Embryonic facial prominence (tissue), 1 donor: ENCODE results near the gene CHST7.

ENCODE experiments used
- DNase-seq: peaks from one replicate; pipeline ENCODE4 v3.0.0-alpha.2; 2016; ENCODE audit errors: extremely low spot score

CHST7 gene

DNA sequence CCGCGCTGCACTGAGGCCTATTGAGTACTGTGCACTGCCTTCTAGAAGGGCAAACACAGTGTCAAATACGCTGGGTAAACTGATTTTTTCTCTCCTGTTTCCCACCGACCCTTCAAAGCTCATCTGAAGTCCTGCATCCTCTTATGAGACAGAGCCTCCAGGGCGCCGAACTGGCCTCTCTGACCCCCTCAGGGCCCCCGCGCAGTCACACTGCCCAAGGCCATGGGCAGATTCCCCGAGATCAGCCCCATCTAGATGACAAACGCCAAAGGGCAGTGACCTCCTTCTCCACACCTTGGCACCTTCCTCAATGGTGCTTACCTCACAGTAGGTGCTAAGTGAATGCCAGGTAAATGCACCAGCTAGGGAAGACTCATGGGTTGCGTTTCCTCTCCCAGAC lies 34.4 kb downstream of the CHST7 start:
- DNase-seq: no peak

DNA sequence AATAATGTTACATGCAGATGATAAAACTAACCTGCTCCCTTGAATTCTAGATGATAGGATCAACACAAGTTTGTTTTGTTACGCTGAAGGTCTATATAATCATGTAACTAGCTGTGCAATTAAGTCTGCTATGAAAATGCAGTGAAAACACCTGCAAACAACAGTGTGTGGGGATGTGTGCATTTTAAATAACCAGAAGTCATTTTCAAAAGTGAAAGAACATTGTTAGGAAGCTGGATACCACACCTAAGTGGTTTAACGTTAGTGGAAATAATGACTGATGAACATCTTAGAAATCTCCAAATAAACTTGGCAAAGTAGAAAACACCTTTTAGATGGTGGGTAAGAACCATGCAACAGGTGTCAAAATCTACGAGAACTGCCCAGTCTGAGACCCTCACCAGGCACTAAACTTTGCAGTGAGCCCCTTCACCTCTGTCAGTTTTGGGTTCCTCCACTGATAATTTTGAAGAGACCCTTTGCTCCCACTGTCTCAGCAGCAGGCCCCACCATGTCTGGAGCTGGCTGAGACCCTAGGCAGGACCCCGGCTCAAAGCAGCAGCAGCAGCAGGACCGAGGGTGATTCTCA lies 36.6 kb downstream of the CHST7 start:
- DNase-seq: no peak

DNA sequence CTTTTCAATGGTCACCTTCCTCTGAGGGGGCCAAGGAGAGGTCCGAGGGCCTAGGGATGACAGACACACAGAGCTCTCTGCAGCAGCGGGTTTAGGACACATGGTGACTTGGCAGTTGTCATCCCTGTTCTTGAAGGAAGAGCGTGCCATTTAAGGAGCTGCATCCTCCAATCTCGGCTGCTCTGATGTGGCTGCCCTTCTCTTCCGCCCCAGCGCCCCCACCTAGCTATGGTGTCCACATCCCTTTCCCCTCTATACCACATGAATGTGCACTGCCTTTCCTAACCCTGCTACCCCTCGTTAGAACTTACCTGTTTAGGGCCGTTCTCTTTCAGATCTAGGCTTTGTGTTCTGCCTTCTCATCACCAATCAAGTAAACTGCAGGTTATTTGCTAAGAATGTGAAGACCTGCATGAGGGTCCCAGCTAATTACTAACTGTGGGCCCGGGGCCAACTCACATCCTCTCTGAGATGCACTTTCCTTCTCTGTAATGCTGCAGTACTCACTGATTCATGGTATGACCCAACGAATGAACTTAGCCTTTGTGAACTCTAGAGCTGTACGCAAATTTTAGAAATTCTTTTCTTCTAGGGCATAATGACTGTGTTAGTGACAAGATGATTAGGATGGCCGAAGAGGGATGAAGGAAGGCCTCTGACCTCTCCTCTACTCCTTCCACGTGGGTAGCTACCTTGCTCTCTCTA lies 38.2 kb downstream of the CHST7 start:
- DNase-seq: no peak

DNA sequence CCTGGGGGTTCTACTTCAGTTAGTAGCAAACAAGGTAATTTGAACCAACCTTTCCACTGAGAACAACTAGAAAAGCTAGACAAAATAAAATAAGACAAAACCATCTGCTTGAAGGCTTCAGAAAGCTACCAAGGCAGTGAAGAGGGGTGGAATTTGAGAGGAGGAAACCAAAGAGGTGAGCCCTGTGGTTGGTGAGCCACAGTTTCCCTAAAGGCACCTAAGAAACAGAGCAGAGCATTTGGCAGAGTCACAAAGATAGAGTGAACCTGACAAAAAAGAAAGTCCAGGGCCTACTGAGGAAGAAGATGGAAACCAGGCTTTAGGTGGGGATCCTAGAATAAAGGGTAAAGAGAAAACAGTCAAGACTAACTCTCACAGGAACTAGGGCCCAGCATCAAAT lies 44.3 kb downstream of the CHST7 start:
- no peak for DNase-seq

DNA sequence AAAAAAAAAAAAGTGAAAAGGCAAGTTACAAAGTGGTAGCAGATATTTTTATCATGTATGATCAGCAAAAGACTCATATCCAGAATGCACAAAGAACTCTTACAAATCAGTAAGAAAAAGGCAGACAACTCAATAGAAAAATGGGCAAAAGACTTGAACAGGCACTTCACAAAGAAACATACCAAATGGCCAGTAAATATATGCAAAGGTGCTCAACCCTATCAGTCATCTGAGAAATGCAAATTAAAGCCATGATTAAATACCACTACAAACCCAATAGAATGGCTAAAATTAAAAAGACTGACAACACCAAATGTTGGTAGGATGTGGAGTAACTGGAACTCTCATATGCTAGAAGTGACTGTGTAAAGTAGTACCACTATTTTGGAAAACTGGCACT lies 45.4 kb downstream of the CHST7 start:
- DNase-seq: no peak

DNA sequence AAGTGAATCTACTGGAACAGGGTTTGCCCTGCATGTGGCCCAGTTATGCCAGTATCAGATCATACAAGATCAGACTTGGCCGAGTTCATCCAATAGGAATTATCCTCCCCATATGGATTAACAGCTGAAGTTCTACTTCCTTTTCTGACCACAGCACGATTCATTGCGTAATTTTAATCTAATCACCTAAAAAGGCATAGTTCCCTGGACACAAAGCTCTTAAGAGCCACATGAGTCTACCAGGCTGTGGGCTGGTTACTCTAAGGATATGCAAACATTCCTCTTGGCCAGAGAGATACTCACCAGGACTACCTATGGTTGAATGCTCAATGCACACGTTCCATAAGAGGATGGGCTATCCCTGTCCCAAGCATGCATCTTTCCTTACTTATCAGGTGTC lies 46.9 kb downstream of the CHST7 start:
- no peak for DNase-seq

DNA sequence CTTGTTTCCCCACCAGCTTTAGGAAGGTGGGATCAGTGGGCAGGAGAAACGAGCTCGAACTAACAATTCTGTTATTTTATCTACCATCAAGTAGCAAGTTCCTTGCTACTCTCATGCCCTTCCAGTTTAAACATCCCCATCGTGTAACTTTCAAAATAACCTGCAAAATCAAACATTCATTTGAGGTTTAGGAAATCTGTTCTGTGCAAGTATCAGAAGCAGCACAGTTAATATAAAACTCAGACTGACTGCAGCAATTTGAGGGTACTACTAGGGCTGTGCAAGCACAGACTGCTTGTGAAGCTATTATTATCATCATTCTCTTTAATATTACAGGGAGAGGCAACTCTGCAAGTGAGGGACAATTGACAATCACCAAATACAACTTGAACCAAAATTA lies 48.0 kb downstream of the CHST7 start:
- no peak for DNase-seq

DNA sequence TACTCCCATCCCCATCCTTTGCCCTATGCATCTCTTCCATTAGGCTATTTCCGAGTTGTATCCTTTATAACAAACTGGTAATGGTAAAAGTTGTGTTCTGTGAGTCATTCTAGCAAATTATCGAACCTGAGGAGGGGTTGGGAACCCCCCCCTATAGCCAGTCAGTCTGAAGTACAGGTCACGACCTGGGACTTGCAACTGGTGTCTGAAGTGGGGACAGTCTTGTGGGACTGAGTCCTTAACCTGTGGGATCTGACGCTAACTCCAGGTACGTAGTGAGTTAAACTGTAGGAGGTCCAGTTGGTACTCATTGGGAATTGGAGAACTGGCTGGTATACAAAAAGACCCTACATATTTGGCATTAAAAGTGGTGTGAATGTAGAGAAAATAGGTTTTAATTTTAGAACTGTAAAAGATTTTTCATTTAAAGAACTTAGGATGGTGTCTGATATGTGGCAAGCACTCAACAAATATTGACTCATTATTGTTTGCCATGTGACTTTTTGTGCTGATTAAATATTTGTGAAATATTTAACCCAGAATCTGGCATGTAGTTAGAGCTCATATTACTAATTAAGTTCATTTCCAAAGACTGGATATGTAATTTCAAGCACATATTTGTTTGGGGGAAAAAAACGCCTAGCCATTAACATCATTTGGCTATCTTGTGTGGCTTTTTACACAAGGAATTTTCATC lies 50.7 kb downstream of the CHST7 start:
- no peak for DNase-seq

DNA sequence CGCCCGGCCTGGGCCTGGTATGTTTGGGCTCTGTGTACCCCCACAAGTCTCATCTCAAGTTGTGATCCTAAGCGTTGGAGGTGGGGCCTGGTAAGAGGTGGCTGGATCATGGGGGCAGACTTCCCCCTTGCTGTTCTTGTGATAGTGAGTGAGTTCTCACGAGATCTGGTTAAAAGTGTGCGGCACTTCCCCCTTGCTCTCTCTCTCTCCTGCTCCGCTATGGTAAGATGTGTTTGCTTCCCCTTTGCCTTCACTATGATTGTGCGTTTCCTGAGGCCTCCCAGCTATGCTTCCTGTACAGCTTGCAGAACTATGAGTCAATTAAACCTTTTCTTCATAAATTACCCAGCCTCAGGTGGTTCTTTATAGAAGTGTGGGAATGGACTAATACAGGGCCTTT lies 53.0 kb downstream of the CHST7 start:
- no peak for DNase-seq

DNA sequence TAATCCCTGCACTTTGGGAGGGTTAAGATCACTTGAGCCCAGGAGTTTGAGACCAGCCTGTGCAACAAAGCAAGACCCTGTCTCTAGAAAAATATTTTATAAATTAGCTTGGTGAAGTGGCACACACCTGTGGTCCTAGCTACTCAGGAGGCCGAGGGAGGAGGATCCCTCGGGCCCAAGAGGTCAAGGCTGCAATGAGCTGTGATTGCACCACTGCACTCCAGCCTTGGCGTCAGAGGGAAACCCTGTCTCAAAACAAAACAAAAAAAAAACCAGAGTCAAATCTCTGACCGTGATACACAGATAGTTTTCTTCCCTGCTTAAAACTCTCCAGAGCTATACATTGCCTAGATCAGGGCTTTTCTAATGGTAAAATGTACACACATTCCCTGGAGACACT lies 53.5 kb downstream of the CHST7 start:
- no peak for DNase-seq

DNA sequence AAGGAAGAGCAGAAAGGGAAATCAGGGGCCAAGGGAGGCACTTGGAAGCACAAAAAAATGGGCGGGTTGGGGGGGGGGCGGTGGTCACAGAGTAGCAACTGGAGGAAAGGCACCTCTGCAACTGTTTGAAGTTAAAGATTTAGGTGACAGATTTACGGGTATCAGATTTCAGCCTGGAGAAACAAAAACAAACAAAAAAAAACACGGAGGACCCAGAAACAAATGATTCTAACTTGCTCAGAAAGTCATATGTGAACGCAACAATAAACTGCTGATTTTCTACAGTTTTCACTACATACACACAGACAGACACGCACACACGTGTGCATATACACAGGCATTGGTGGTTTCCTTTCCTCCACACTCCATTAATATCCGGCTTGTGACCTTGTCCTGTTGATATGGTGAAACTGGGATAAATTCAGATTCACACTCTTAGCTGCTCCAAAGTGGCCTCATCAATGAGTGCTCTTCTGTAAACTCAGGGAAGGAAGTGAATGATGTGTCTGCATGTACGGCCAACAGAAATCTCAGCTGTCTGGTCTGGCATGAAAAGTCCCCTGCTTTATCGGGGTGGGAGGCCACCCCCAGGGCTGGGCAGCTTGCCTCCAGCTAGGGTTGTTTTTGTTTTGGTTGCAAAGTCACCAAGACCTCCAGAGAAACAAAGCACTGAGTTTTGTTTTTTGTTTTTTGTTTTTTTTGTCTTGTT lies 54.3 kb downstream of the CHST7 start:
- no peak for DNase-seq

DNA sequence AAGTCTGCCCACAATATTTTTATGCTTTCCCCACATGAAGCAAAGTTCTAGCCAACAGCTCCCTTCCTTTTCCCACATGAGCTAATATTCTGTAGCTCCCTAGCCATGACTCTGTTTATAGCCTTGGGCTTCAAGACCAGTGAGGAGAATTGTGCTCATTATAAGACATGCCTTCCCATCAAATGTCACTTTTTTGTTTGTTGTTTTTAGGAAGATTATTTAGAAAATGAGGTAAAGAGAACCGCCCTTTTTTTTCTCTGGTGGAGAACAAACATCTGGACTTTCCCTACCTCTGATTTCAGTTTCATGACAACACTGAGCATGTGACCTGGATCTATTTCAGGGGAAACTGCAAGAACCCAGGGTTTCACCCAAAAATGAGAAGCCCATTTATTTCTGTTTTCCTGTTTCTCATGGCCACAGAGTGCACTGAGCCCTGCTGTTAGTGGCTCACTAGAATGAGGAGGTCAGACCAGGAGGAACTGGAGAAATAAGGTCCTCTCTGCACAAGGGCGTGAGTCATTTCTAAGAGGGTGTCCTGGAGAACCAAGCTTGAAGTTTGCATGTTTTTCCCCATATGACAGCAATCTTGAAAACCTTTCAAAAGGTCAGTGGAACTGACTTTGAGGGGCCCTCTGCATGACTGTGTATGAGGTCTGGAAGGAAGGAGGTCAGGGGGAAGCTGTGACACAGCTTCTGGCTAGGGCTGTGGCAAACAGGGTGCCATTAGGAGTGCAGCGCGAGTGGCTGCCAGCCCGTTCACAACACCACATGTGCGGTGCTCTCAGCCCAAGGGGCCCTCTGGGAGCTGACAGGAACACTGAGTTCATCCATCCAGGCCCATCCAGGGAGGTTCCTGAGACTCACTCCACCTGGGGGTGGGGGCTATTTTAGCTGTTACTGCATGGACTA lies 55.2 kb downstream of the CHST7 start:
- DNase-seq: no peak

DNA sequence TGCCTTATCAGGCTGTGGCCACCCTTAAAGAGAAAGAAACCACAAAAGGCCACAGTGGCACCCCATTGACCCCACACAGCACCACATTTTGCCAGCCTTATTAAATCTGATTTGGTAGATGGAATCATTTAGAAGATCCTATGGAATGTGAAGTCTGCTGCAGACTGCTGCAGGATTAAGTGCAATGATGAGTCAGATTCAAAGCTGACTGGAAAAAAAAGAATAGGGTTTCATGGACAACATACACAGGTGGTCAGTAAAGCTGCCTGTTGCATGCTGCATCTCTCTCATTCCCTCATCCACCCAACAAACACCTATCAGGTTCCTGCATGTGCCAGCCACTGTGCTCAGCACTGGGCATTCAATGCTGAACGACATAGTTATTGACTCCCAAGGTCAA lies 56.6 kb downstream of the CHST7 start:
- no peak for DNase-seq

DNA sequence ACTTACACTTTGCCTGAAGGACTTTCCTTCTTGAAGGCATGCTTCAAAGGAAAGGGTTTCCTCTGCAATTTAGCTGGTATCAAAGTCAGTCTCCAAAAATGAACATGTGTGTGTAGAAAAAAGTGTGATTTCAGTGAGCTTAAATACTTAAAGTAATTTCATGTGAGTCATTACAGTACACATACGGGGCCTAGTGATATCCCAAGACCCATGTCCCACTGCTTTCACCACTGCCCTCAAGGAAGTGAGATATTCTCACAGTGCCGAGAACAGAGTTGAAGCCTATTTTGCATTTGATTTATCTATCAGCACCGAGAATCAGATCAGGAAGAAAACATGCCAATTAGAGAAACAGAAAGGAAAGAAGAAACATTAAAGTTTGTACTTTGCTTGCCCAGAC lies 61.0 kb downstream of the CHST7 start:
- DNase-seq: no peak

DNA sequence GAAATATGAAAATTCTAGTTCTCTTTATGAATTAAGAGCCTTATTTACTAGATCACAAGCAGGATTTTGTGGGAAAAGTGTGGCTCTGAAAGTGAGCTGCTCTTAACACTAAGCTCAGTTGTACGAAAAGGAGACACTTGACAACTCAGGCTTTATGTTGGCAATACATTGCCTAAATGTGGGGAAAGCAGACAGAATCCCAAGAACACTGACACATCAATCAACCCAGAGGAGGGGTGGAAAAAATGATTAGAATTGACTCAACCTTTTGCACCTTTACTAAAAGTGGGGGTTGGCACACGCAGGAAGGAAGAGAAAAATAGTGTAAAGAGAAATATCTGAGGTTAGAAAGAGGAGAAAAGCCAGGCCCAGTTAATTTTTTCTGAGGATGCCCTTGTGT lies 61.6 kb downstream of the CHST7 start:
- DNase-seq: no peak

DNA sequence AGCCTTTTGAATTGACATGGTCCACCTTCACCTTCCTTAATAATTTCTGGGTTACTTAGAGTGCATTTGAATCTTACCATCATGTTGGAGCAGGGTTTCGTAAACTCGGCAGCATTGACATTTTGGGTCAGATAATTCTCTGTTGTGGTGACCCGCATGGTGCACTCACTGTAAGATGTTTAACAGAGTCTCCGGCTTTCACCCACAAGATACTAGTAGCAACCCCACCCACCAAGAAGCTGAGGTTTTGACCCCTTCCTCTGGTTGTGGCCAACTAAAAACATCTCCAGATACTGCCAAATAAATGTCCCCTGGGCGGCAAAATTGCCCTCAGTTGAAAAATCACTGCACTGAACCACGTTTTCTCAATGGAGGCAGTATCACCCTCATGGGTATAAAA lies 62.7 kb downstream of the CHST7 start:
- no peak for DNase-seq

DNA sequence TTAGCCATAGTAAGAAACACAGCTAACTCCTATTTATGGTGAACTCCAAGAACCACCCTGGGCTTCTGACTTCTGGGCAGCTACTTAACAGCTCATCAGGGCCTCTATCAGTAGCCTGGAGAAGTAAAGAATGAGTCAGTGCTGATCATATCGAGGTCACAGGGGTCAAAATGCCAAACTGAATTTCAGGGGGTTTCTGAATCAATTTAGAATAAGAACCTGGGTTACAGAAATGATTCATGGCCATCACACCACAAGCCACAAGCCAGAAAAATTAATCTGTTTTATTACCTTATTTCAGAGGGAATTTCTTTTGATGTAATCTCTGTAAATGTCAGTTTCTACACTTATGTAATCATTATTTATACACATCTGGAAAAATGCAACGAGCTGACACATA lies 64.4 kb downstream of the CHST7 start:
- DNase-seq: no peak

DNA sequence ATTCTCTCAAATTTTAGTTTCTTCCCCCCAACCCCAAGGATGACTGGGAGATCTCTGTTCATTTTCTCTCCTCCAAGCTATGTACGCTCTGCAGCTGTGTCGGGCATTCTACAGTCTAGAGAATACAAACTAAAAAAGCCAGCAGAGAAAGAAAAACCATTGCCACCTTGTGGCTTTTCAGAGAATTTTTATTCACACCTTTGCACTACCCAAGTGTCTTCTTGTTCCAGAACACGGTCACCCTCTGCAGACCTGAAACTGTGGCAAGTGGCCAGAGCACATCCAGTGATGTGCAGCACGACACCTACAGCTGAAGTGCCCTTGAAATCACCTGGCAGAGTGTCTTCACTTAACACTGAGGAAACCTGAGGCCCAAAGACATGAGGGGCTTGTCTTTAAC lies 68.6 kb downstream of the CHST7 start:
- no peak for DNase-seq

DNA sequence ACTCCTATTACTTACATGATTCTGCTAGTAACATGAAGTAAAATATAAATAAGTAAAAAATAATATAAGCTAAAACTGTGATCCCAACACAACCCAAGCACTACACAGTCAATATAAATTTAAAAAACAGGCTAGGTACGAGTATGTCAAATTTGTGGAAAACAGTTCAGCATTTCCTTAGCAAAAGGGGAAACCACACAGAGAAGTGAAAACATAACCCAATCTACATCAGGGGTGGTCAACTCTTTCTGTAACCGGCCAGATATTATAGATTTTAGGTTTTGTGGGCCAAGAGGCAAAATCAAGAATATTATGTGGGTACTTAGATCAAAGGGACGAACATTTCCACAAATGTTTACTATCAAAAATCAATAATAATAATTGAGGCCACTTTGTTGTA lies 70.1 kb downstream of the CHST7 start:
- DNase-seq: no peak

DNA sequence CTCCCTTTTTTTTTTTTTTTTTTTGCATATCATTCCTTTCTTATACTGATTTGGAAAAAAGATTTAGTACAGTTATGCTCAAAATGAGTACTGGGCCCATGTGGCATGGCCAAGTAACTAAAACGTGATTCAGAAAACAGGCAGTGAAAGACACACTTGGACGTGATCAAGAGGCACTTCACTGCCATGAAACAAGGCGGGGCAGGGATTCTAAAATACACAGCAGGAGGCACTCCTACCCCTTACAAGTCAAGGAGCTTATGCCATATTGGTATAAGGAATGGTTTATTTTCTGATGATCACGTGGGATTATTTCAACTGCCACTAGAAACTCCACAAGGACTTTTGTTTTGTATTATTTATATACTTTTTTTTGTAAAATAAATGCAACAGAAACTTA lies 72.0 kb downstream of the CHST7 start:
- no peak for DNase-seq

DNA sequence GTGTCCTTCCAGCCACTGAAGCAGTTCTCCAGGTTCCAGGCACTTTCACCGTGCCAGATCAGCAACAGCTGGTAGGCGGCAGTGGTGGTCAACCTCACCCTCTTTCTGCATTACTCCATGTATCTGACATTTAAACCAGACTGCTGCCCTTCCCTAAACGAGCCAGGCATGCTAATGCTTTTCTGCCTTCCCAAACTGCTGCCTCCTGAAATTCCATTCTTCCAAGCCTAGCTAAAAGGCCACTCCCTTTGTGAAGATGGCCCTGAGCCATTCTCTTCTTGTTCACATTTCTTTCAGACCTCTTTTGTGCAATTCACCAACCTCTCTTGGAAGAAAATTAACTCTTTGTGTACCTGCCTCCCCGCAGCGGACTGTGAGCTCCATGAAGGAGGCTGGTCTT lies 73.7 kb downstream of the CHST7 start:
- no peak for DNase-seq
